K562 (cell line): ENCODE measurements around the gene PSMD10.

Source experiments
- BRD4 ChIP-seq: fragments of 200-600 bp; sonication (generic); IDR thresholded peaks from 2 replicates; pipeline ENCODE4 v1.6.1; 2017; ENCODE audit warnings: inconsistent platforms
- CREB1 ChIP-seq, 2 experiments: sonication (generic) in 1 of 2; formaldehyde crosslinking in 1 of 2; IDR thresholded peaks; 2 replicates each; pipeline versions ENCODE4 v1.6.1 to v1.8.0; 2012 to 2022; ENCODE audit warnings: inconsistent platforms in 1 of 2, mild to moderate bottlenecking in 1 of 2, missing genetic modification reagents in 1 of 2, moderate library complexity in 1 of 2
- ERF ChIP-seq: fragments of 450-650 bp; formaldehyde crosslinking; IDR thresholded peaks from 2 replicates; pipeline ENCODE4 v1.4.0; 2020; ENCODE audit warnings: mild to moderate bottlenecking, mixed read lengths
- KDM4B ChIP-seq, 2 experiments: fragments of 450-650 bp in 1 of 2; sonication (generic) in 1 of 2; IDR thresholded peaks; 2 replicates each; pipeline ENCODE4 v1.6.1; 2016 to 2017; ENCODE audit warnings: borderline replicate concordance in 2 of 2, antibody characterized with exemption in 1 of 2, low read depth in 1 of 2, mild to moderate bottlenecking in 1 of 2
- NFE2L1 ChIP-seq: fragments of 450-650 bp; IDR thresholded peaks from 2 replicates; pipeline ENCODE4 v1.6.1; 2016; ENCODE audit warnings: missing genetic modification characterization, low read depth, mild to moderate bottlenecking, missing compliant biosample characterization, moderate library complexity, borderline replicate concordance
- RAD21 ChIP-seq, 2 experiments: fragments of 250-450 bp in 1 of 2; fragments of 450-650 bp in 1 of 2; sonication (Bioruptor Pico) in 1 of 2; formaldehyde crosslinking in 1 of 2; IDR thresholded peaks in 1 of 2; conservative IDR thresholded peaks in 1 of 2; 2 replicates each; pipeline versions ENCODE4 v1.4.0 to v1.8.0; 2020 to 2022; ENCODE audit warnings: mild to moderate bottlenecking in 2 of 2, moderate library complexity in 1 of 2
- REST ChIP-seq, 2 experiments: fragments of 450-650 bp; formaldehyde crosslinking in 1 of 2; IDR thresholded peaks; 2 replicates each; pipeline versions ENCODE4 v1.4.0 to v1.6.1; 2014 to 2020; ENCODE audit warnings: mild to moderate bottlenecking in 2 of 2, borderline replicate concordance in 1 of 2, low read depth in 1 of 2
- ZKSCAN1 ChIP-seq: fragments of 150-350 bp; IDR thresholded peaks from 2 replicates; pipeline ENCODE4 v1.6.1; 2016; ENCODE audit warnings: low read depth, low read length
- ZNF253 ChIP-seq: fragments of 250-450 bp; sonication (Bioruptor Pico); conservative IDR thresholded peaks from 2 replicates; pipeline ENCODE4 v1.6.1; 2021; ENCODE audit warnings: mild to moderate bottlenecking
- ZNF384 ChIP-seq: IDR thresholded peaks from 2 replicates; pipeline ENCODE4 v1.6.1; 2012; ENCODE audit warnings: low read depth, low read length, improper control_type of control experiment
- ZNF445 ChIP-seq: fragments of 250-450 bp; sonication (Bioruptor Pico); IDR thresholded peaks from 2 replicates; pipeline ENCODE4 v1.4.0; 2020; ENCODE audit warnings: low read depth, mild to moderate bottlenecking, moderate library complexity

- TF ChIP-seq ZNF384 (no peak), ERF (CRISPR knock-in tag) (no peak), BRD4 (no peak), NFE2L1 (tag) (no peak), ZNF445 (CRISPR knock-in tag) (no peak), ZKSCAN1 (no peak), ZNF253 (CRISPR knock-in tag) (no peak), RAD21 (CRISPR knock-in tag; conservative IDR thresholded peaks at IDR 0.05 in 1 of 2, IDR thresholded peaks at IDR 0.05 in 1 of 2) (no peak), REST (IDR thresholded peaks at IDR 0.05; ENCODE audit: borderline replicate concordance) (no peak), REST (CRISPR knock-in tag; IDR thresholded peaks at IDR 0.05; ENCODE audit: low read depth) (no peak), CREB1 (IDR thresholded peaks at IDR 0.05) (no peak), CREB1 (CRISPR knock-in tag; IDR thresholded peaks at IDR 0.05) (no peak), KDM4B (IDR thresholded peaks at IDR 0.05; ENCODE audit: borderline replicate concordance in 2 of 2, low read depth in 1 of 2) (no peak)
These were observed 40.1 kb upstream of the PSMD10 start for GRCh38 chrX:108131471-108131870.
